ENCODE measurements around the gene GRIN1.

Gene GRIN1

GRCh38 chr9:137186385-137186784, 47.4 kb downstream of the GRIN1 start:
- H3K9me2 ChIP-seq (ENCODE audit: low read depth, low read length) = no peaks in the 10 kb centered on the region
- H3K4me3 ChIP-seq (ENCODE audit: low read depth, low read length, poor library complexity, severe bottlenecking) = peak overlapping the region; percentile 72
- H3K27ac ChIP-seq (ENCODE audit: low read depth, low read length, poor library complexity, severe bottlenecking) = no peak overlapping the region
- H4K20me1 ChIP-seq (ENCODE audit: insufficient read depth, low read length) = no peaks in the 10 kb centered on the region
- H3K4me1 ChIP-seq (ENCODE audit: insufficient read depth, low read length, severe bottlenecking) = peaks cover 30% of the 10 kb centered on the region
- H3K9ac ChIP-seq (ENCODE audit: low read length) = no peak overlapping the region
- H2AFZ ChIP-seq (ENCODE audit: low read length) = no peak overlapping the region
- H3K9me3 ChIP-seq (ENCODE audit: low read length) = no peaks in the 10 kb centered on the region
- peaks cover 37% of the 10 kb centered on the region for H3K36me3 ChIP-seq (ENCODE audit: insufficient read depth, low read length)
- peak overlapping the region; percentile 89; the same call in 1 of the 2 replicates for H3K4me2 ChIP-seq (ENCODE audit: low read length)
- TF ChIP-seq CTCF (IDR thresholded peaks at IDR 0.05; ENCODE audit: low read length) = no peak
- TF ChIP-seq EZH2 (IDR thresholded peaks at IDR 0.05; ENCODE audit: borderline replicate concordance, low read length) = no peak
- H3K27me3 ChIP-seq (ENCODE audit: insufficient read depth, low read length) = no peaks in the 10 kb centered on the region
- H3K79me2 ChIP-seq (ENCODE audit: insufficient read depth, low read length) = peaks cover 4% of the 10 kb centered on the region
- H3F3A ChIP-seq (ENCODE audit: insufficient read depth, low read length) = no peaks in the 10 kb centered on the region

GRCh38 chr9:137187386-137187785, 48.4 kb downstream of the GRIN1 start:
- no peaks in the 10 kb centered on the region for H3K9me2 ChIP-seq (ENCODE audit: low read depth, low read length)
- no peaks in the 10 kb centered on the region for H3K27me3 ChIP-seq (ENCODE audit: insufficient read depth, low read length)
- peaks cover 4% of the 10 kb centered on the region for H3K79me2 ChIP-seq (ENCODE audit: insufficient read depth, low read length)
- peak overlapping the region; percentile 69 for H3K9ac ChIP-seq (ENCODE audit: low read length)
- no peak overlapping the region for H2AFZ ChIP-seq (ENCODE audit: low read length)
- H3K4me1 ChIP-seq (ENCODE audit: insufficient read depth, low read length, severe bottlenecking) = peaks cover 30% of the 10 kb centered on the region
- H4K20me1 ChIP-seq (ENCODE audit: insufficient read depth, low read length) = no peaks in the 10 kb centered on the region
- H3F3A ChIP-seq (ENCODE audit: insufficient read depth, low read length) = no peaks in the 10 kb centered on the region
- peaks cover 32% of the 10 kb centered on the region for H3K36me3 ChIP-seq (ENCODE audit: insufficient read depth, low read length)
- no peak overlapping the region for H3K27ac ChIP-seq (ENCODE audit: low read depth, low read length, poor library complexity, severe bottlenecking)
- H3K4me3 ChIP-seq (ENCODE audit: low read depth, low read length, poor library complexity, severe bottlenecking) = peak overlapping the region; percentile 72
- H3K4me2 ChIP-seq (ENCODE audit: low read length) = peak overlapping the region; percentile 89
- H3K9me3 ChIP-seq (ENCODE audit: low read length) = no peaks in the 10 kb centered on the region
- TF ChIP-seq CTCF (IDR thresholded peaks at IDR 0.05; ENCODE audit: low read length) = no peak

- peaks cover 4% of the 10 kb centered on the region for H3K79me2 ChIP-seq (ENCODE audit: insufficient read depth, low read length)
- peaks cover 25% of the 10 kb centered on the region for H3K36me3 ChIP-seq (ENCODE audit: insufficient read depth, low read length)
Measured at GRCh38 chr9:137188086-137188489, 49.1 kb downstream of the GRIN1 start.

More at GRCh38 chr9:137188086-137188489, 49.1 kb downstream of the GRIN1 start:
- H3K27ac ChIP-seq (ENCODE audit: low read depth, low read length, poor library complexity, severe bottlenecking) = no peak overlapping the region
- no peak overlapping the region for H2AFZ ChIP-seq (ENCODE audit: low read length)
- TF ChIP-seq EZH2 (IDR thresholded peaks at IDR 0.05; ENCODE audit: borderline replicate concordance, low read length) (no peak), CTCF (IDR thresholded peaks at IDR 0.05; ENCODE audit: low read length) (no peak)
- H4K20me1 ChIP-seq (ENCODE audit: insufficient read depth, low read length) = no peaks in the 10 kb centered on the region
- H3K4me1 ChIP-seq (ENCODE audit: insufficient read depth, low read length, severe bottlenecking) = peaks cover 30% of the 10 kb centered on the region
- H3K9me3 ChIP-seq (ENCODE audit: low read length) = no peaks in the 10 kb centered on the region
- H3K9ac ChIP-seq (ENCODE audit: low read length) = peak overlapping the region; percentile 69
- peak overlapping the region; percentile 72 for H3K4me3 ChIP-seq (ENCODE audit: low read depth, low read length, poor library complexity, severe bottlenecking)
- H3K27me3 ChIP-seq (ENCODE audit: insufficient read depth, low read length) = no peaks in the 10 kb centered on the region
- H3F3A ChIP-seq (ENCODE audit: insufficient read depth, low read length) = no peaks in the 10 kb centered on the region
- H3K9me2 ChIP-seq (ENCODE audit: low read depth, low read length) = no peaks in the 10 kb centered on the region
- H3K4me2 ChIP-seq (ENCODE audit: low read length) = peak overlapping the region; percentile 89

All from OCI-LY1 (cell line).